Nephron (organoid): ENCODE data around the gene RAET1G.

Source experiments
- H3K27ac Mint-ChIP-seq, 3 experiments: 2 replicates each; pipeline ENCODE4 v1.8.0; 2020; ENCODE audit warnings: mixed read lengths in 3 of 3, mild to moderate bottlenecking in 2 of 3, moderate library complexity in 1 of 3
- H3K27me3 Mint-ChIP-seq: 2 replicates; pipeline ENCODE4 v1.8.0; 2021; ENCODE audit warnings: low read depth, mild to moderate bottlenecking, moderate library complexity, mixed read lengths
- H3K36me3 Mint-ChIP-seq: 2 replicates; pipeline ENCODE4 v1.8.0; 2020; ENCODE audit warnings: low read depth, mixed read lengths
- H3K4me1 Mint-ChIP-seq: 2 replicates; pipeline ENCODE4 v1.8.0; 2020; ENCODE audit warnings: mixed read lengths
- H3K4me3 Mint-ChIP-seq, 3 experiments: 2 replicates each; pipeline ENCODE4 v1.8.0; 2020; ENCODE audit warnings: mild to moderate bottlenecking in 3 of 3, mixed read lengths in 3 of 3, moderate library complexity in 2 of 3
- H3K9me3 Mint-ChIP-seq: 2 replicates; pipeline ENCODE4 v1.8.0; 2020; ENCODE audit warnings: mixed read lengths
- TF ChIP-seq, protein P1 (sequence below), 3 experiments: fragments of 200-600 bp; sonication (generic); IDR thresholded peaks; one replicate each; pipeline ENCODE4 v1.5.0; 2021; ENCODE audit warnings: antibody characterized with exemption in 3 of 3; ENCODE audit not compliant: unreplicated experiment in 3 of 3

RAET1G gene

DNA sequence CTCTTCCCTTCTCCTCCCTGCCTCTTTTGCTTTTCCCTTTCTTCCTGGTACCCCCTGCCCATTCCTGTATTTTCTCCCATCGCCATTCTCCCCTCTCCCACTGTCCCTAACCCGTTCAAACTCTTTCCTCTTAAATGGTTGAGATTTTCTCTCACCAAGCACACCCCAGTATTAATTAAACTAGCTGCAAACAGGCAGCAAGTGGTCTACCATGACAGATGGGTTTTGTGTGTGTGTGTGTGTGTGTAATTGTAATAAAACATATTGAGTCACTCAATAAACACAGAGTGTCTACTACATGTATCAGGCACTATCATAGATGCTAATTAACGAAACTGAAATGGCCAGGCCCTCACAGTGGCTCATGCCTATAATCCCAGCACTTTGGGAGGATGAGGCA, 31.7 kb downstream of the RAET1G start:
- Mint-ChIP-seq H3K27me3 (peaks cover 41% of the 10 kb centered on the region), H3K9me3 (peaks cover 2% of the 10 kb centered on the region), H3K4me1 (peaks cover 5% of the 10 kb centered on the region), H3K36me3 (no peaks in the 10 kb centered on the region), H3K4me3 (no peak overlapping the region), H3K27ac (no peak overlapping the region)
- TF ChIP-seq, protein P1, sequence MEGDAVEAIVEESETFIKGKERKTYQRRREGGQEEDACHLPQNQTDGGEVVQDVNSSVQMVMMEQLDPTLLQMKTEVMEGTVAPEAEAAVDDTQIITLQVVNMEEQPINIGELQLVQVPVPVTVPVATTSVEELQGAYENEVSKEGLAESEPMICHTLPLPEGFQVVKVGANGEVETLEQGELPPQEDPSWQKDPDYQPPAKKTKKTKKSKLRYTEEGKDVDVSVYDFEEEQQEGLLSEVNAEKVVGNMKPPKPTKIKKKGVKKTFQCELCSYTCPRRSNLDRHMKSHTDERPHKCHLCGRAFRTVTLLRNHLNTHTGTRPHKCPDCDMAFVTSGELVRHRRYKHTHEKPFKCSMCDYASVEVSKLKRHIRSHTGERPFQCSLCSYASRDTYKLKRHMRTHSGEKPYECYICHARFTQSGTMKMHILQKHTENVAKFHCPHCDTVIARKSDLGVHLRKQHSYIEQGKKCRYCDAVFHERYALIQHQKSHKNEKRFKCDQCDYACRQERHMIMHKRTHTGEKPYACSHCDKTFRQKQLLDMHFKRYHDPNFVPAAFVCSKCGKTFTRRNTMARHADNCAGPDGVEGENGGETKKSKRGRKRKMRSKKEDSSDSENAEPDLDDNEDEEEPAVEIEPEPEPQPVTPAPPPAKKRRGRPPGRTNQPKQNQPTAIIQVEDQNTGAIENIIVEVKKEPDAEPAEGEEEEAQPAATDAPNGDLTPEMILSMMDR (IDR thresholded peaks at IDR 0.05; ENCODE audit: unreplicated experiment in 3 of 3), result no peak

- Mint-ChIP-seq H3K4me1 (peaks cover 5% of the 10 kb centered on the region), H3K4me3 (peak overlapping the region in 2 of 3 experiments; percentile 3 to 23), H3K27ac (no peak overlapping the region), H3K36me3 (no peaks in the 10 kb centered on the region), H3K9me3 (peaks cover 2% of the 10 kb centered on the region), H3K27me3 (peaks cover 41% of the 10 kb centered on the region)
- TF ChIP-seq, protein P1 (IDR thresholded peaks at IDR 0.05; ENCODE audit: unreplicated experiment in 3 of 3), result no peak
Observed at GRCh38 chr6:149890629-149891045, 32.3 kb downstream of the RAET1G start.

DNA sequence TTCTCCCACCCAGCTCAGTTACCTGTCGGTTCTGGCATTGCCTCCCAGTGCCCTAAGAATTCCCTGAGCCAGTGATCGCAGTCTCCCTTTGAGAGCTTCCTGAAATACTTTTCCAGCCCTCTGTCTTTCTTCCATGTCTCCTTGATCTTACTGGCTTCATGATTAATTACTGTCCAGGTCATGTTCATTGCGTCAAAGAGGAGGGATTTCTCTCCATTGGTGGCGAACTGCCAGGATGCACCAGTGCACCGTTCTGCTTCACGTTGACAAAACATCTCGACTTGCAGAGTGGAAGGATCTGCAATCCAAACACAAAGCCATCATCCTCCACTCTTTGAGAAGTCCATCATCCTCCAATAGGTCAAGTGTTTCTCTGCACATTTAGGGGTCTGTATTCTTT, 33.6 kb downstream of the RAET1G start:
- H3K27me3 Mint-ChIP-seq, result peaks cover 39% of the 10 kb centered on the region
- H3K27ac Mint-ChIP-seq, result no peak overlapping the region
- H3K4me1 Mint-ChIP-seq, result peaks cover 5% of the 10 kb centered on the region
- H3K4me3 Mint-ChIP-seq, result no peak overlapping the region
- peaks cover 2% of the 10 kb centered on the region for H3K9me3 Mint-ChIP-seq
- TF ChIP-seq, protein P1 (IDR thresholded peaks at IDR 0.05; ENCODE audit: unreplicated experiment in 3 of 3), result no peak
- no peaks in the 10 kb centered on the region for H3K36me3 Mint-ChIP-seq

DNA sequence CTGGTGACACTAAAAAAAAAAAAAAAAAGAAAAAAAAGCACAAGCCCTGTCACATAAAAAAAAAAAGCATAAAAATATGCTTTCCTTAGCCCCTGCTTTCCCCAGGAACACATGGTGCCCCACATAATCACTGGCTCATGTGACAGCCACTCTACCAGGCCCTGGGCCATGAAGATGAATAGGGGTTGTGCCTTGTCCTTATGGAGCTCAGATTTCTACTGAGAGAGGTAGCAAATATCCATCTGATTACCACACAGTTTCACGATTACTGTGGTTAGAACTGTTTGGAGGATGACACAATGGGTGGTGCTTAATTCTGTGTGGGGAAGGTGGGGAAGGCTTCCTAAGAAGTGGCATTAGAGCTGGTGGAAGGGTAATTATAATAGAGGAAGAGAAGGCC, 34.3 kb downstream of the RAET1G start:
- H3K36me3 Mint-ChIP-seq, result no peaks in the 10 kb centered on the region
- peaks cover 2% of the 10 kb centered on the region for H3K9me3 Mint-ChIP-seq
- no peak overlapping the region for H3K4me3 Mint-ChIP-seq
- TF ChIP-seq, protein P1 (IDR thresholded peaks at IDR 0.05; ENCODE audit: unreplicated experiment in 3 of 3), result no peak
- peaks cover 5% of the 10 kb centered on the region for H3K4me1 Mint-ChIP-seq
- no peak overlapping the region for H3K27ac Mint-ChIP-seq
- peaks cover 39% of the 10 kb centered on the region for H3K27me3 Mint-ChIP-seq

GRCh38 chr6:149888093-149888492, 34.8 kb downstream of the RAET1G start:
- H3K4me3 Mint-ChIP-seq, result no peak overlapping the region
- H3K27me3 Mint-ChIP-seq, result peaks cover 38% of the 10 kb centered on the region
- H3K9me3 Mint-ChIP-seq, result peaks cover 2% of the 10 kb centered on the region
- no peak overlapping the region for H3K27ac Mint-ChIP-seq
- TF ChIP-seq, protein P1 (IDR thresholded peaks at IDR 0.05; ENCODE audit: unreplicated experiment in 3 of 3), result no peak
- H3K36me3 Mint-ChIP-seq, result no peaks in the 10 kb centered on the region
- H3K4me1 Mint-ChIP-seq, result peaks cover 5% of the 10 kb centered on the region

GRCh38 chr6:149887343-149887742, 35.6 kb downstream of the RAET1G start:
- H3K9me3 Mint-ChIP-seq, result peaks cover 2% of the 10 kb centered on the region
- no peak overlapping the region for H3K27ac Mint-ChIP-seq
- peaks cover 32% of the 10 kb centered on the region for H3K27me3 Mint-ChIP-seq
- no peak overlapping the region for H3K4me3 Mint-ChIP-seq
- TF ChIP-seq, protein P1 (IDR thresholded peaks at IDR 0.05; ENCODE audit: unreplicated experiment in 3 of 3), result no peak
- peaks cover 5% of the 10 kb centered on the region for H3K4me1 Mint-ChIP-seq
- H3K36me3 Mint-ChIP-seq, result no peaks in the 10 kb centered on the region
